K562 (cell line): Measurements from ENCODE around the gene ASPRV1. TPM values are rescaled to one million over a fixed set of nuclear protein-coding genes. Genes with fewer than 3 reads are reported as not detected.
A peak's percentile ranks its signal among the peaks of the same experiment; 100 is the strongest.

Experiments used
- ATAC-seq: fragments of 200-7000 bp; cut with Tn5 transposase; 3 replicates; pipeline ENCODE4 v1.9.1; 2020; ENCODE audit warnings: moderate library complexity
- BruUV-seq: library from RNA; stranded (reverse); fragments of 400-500 nt; replicated peaks from 2 replicates; lab custom pipeline; 2021; lab: Mats Ljungman, UMichigan
- CTCF ChIA-PET: fragments of 300-600 bp; formaldehyde crosslinking; extraction: SDS; loops from one replicate; lab custom pipeline; 2021; ENCODE audit warnings: low intra/inter-chr PET ratio; lab: Yijun Ruan, JAX
- POLR2A ChIA-PET: fragments of 300-600, 350-650 bp; sonication (Branson Sonifier 250); formaldehyde crosslinking; extraction: SDS; loops from one replicate; lab custom pipeline; 2021; ENCODE audit warnings: antibody characterized with exemption, inconsistent platforms; lab: Yijun Ruan, JAX
- DNase-seq, 4 experiments: peaks; one replicate each; pipeline versions ENCODE4 v3.0.0 to v3.0.0-alpha.2; 2011 to 2018; ENCODE audit warnings: low spot score in 3 of 4, mixed read lengths in 3 of 4; ENCODE audit errors: extremely low read depth in 1 of 4
- FAIRE-seq: peaks from 2 replicates; lab custom pipeline; 2011; peaks lifted over from hg19 to GRCh38; lab: Jason Lieb, UNC
- H2AFZ ChIP-seq: 2 replicates; pipeline ENCODE4 v1.6.0; 2011; ENCODE audit warnings: low read depth, low read length, control low read depth, inconsistent platforms
- H3K27ac ChIP-seq: fragments of 200-600 bp; 3 replicates; pipeline ENCODE4 v1.8.0; 2011; ENCODE audit warnings: low read depth, mild to moderate bottlenecking, control low read depth, inconsistent platforms, low read length, moderate library complexity, mixed read lengths; ENCODE audit errors: extremely low read depth
- H3K27me3 ChIP-seq, 2 experiments: fragments of 300-600 bp in 1 of 2; 2 replicates in 1 of 2; 3 replicates in 1 of 2; pipeline versions ENCODE4 v1.6.0 to v1.8.0; 2011; ENCODE audit warnings: inconsistent platforms in 2 of 2, low read length in 2 of 2, mild to moderate bottlenecking in 1 of 2, mixed read lengths in 1 of 2, moderate library complexity in 1 of 2; ENCODE audit not compliant: control insufficient read depth in 2 of 2, insufficient read depth in 2 of 2
- H3K36me3 ChIP-seq: fragments of 300-600 bp; 3 replicates; pipeline ENCODE4 v1.8.0; 2011; ENCODE audit warnings: mild to moderate bottlenecking, low read length, inconsistent platforms; ENCODE audit not compliant: control insufficient read depth, insufficient read depth
- H3K4me1 ChIP-seq, 2 experiments: fragments of 200-600 bp in 1 of 2; replicated peaks in 1 of 2; 2 replicates in 1 of 2; 3 replicates in 1 of 2; pipeline versions ENCODE4 v1.5.1 to v1.8.0; 2011; ENCODE audit warnings: inconsistent platforms in 2 of 2, low read length in 2 of 2, mild to moderate bottlenecking in 1 of 2, mixed read lengths in 1 of 2, moderate library complexity in 1 of 2; ENCODE audit not compliant: control insufficient read depth in 2 of 2, insufficient read depth in 2 of 2
- H3K4me2 ChIP-seq: 2 replicates; pipeline ENCODE4 v1.6.1; 2011; ENCODE audit warnings: low read length, control low read depth, inconsistent platforms, mixed read lengths; ENCODE audit not compliant: insufficient read depth
- H3K4me3 ChIP-seq: fragments of 200-600 bp; sonication (generic), shearing (Covaris generic); 2 replicates; pipeline ENCODE4 v1.5.1; 2016; ENCODE audit warnings: control low read depth, inconsistent platforms
- H3K79me2 ChIP-seq: fragments of 200-600 bp; 3 replicates; pipeline ENCODE4 v1.8.0; 2011; ENCODE audit warnings: low read length, inconsistent platforms; ENCODE audit not compliant: control insufficient read depth, insufficient read depth
- H3K9ac ChIP-seq, 2 experiments: 2 replicates each; pipeline versions ENCODE4 v1.6.0 to v1.6.1; 2011; ENCODE audit warnings: low read depth in 2 of 2, low read length in 2 of 2, control low read depth in 1 of 2, inconsistent platforms in 1 of 2, mild to moderate bottlenecking in 1 of 2, mixed read lengths in 1 of 2; ENCODE audit not compliant: insufficient read depth in 1 of 2
- H3K9me1 ChIP-seq: one replicate; pipeline ENCODE4 v1.6.0; 2011; ENCODE audit warnings: inconsistent platforms, mild to moderate bottlenecking, low read length, moderate library complexity; ENCODE audit not compliant: control insufficient read depth, insufficient read depth
- H3K9me3 ChIP-seq: replicated peaks from 2 replicates; pipeline ENCODE4 v1.5.1; 2011; ENCODE audit warnings: low read depth, low read length, inconsistent platforms; ENCODE audit not compliant: control insufficient read depth, insufficient read depth
- H4K20me1 ChIP-seq: replicated peaks from 2 replicates; pipeline ENCODE4 v1.6.1; 2011; ENCODE audit warnings: low read length, inconsistent platforms, mixed read lengths; ENCODE audit not compliant: control insufficient read depth, insufficient read depth
- C11orf30 ChIP-seq: fragments of 450-650 bp; IDR thresholded peaks from 2 replicates; pipeline ENCODE4 v1.6.1; 2016; ENCODE audit warnings: low read depth, mild to moderate bottlenecking
- HDGF ChIP-seq: fragments of 450-650 bp; IDR thresholded peaks from 2 replicates; pipeline ENCODE4 v1.6.1; 2016
- NEUROD1 ChIP-seq: fragments of 150-350 bp; IDR thresholded peaks from 2 replicates; pipeline ENCODE4 v1.6.1; 2014; ENCODE audit warnings: borderline replicate concordance, low read length, low read depth; ENCODE audit not compliant: partially characterized antibody
- RBBP5 ChIP-seq: fragments of 200-600 bp; sonication (generic); IDR thresholded peaks from 2 replicates; pipeline ENCODE4 v1.6.1; 2012; ENCODE audit warnings: borderline replicate concordance, mild to moderate bottlenecking, low read length, control low read depth, inconsistent platforms; ENCODE audit not compliant: insufficient read depth, poor library complexity, severe bottlenecking
- RBM15 ChIP-seq: fragments of 200-400 bp; formaldehyde crosslinking; IDR thresholded peaks from 2 replicates; pipeline ENCODE4 v1.6.1; 2018; ENCODE audit warnings: mild to moderate bottlenecking, low read length, moderate library complexity; ENCODE audit not compliant: insufficient read depth
- SMARCE1 ChIP-seq: fragments of 450-650 bp; IDR thresholded peaks from 2 replicates; pipeline ENCODE4 v1.7.1; 2016; ENCODE audit warnings: mild to moderate bottlenecking
- TEAD2 ChIP-seq: fragments of 450-650 bp; IDR thresholded peaks from 2 replicates; pipeline ENCODE4 v1.6.1; 2016; ENCODE audit warnings: missing genetic modification characterization, control low read depth, missing compliant biosample characterization
- whole genome bisulfite sequencing: fragments of 100-300 bp; shearing (Covaris generic); methylation state at CpG from one replicate; pipeline ENCODE4 v1.1.6; 2016; ENCODE audit warnings: low coverage, mixed read lengths; ENCODE audit not compliant: insufficient coverage; ENCODE audit errors: missing lambda C conversion rate; 5-methylcytosine and 5-hydroxymethylcytosine counted together
- in situ Hi-C: fragments of 300-500 bp; cut with MboI; formaldehyde crosslinking; loops from 4 replicates; pipeline ENCODE4 v1.15.0; 2018; ENCODE audit warnings: inconsistent platforms, mixed read lengths
- intact Hi-C: fragments of 100-400 bp; cut with micrococcal nuclease; formaldehyde crosslinking; loops from 2 replicates; pipeline ENCODE4 v1.14.2; 2022
- polyA plus RNA-seq, 8 experiments: library from polyadenylated mRNA; depleted of rRNA in 4 of 8; stranded (reverse) in 5 of 8; unstranded in 3 of 8; fragments of >200 nt; fragmentation: Nextera tagmentation in 2 of 8; fragmentation: Illumina TruSeq in 1 of 8; extraction: Ambion mirVana in 2 of 8; extraction: Trizol in 1 of 8; gene quantifications; 2 replicates each; pipeline versions ENCODE4 v1.2.1 to v1.2.3, GENCODE V29; 2011 to 2014; ENCODE audit warnings: inconsistent platforms in 1 of 8, missing spikeins in 1 of 8
- total RNA-seq, 7 experiments: library from RNA; depleted of rRNA in 6 of 7; stranded (reverse); fragments of >200 nt in 6 of 7; fragmentation: Illumina TruSeq in 2 of 7; extraction: Trizol in 2 of 7; gene quantifications; 2 replicates each; pipeline versions ENCODE4 v1.2.1 to v1.2.3, GENCODE V29; 2011 to 2021; ENCODE audit warnings: low replicate concordance in 1 of 7

ASPRV1 gene
- total and polyA plus RNA-seq, 9 of the 15 experiments (the other 6 are each of a cell fraction or from before 2014, with no cell fraction given): 0.17 to 0.72 (median 0.47) TPM; not detected in 1

- ATAC-seq (no peak), FAIRE-seq (no peak), DNase-seq (no peak)
- no peaks in the 10 kb centered on the region for H3K79me2 ChIP-seq
- H4K20me1 ChIP-seq: no peaks in the 10 kb centered on the region
- no peaks in the 10 kb centered on the region for H3K36me3 ChIP-seq
- H3K27me3 ChIP-seq: no peaks in the 10 kb centered on the region
- no peak overlapping the region for H3K4me2 ChIP-seq
- POLR2A ChIA-PET: interaction anchor here (1.0 to 3.3 kb wide), 5 partner anchors 8 to 47 kb away, joined by 3 to 16 read pairs (median 4); no protein-coding TSS in a partner anchor
- H3K4me1 ChIP-seq: peaks cover 0 to 5% of the 10 kb centered on the region in 2 experiments; a peak in 3 of 5 replicates
- intact Hi-C loops (no loop called here), in situ Hi-C loops (no loop called here)
- no peak for TF ChIP-seq SMARCE1
- TF ChIP-seq C11orf30: no peak
- no peak for TF ChIP-seq HDGF
- TF ChIP-seq NEUROD1: no peak
- no peak for TF ChIP-seq TEAD2 (tag)
- TF ChIP-seq RBM15: no peak
- TF ChIP-seq RBBP5: no peak
- no peak overlapping the region for H2AFZ ChIP-seq
- H3K9me3 ChIP-seq: no peaks in the 10 kb centered on the region
- no peak overlapping the region for H3K4me3 ChIP-seq
- no peak overlapping the region for H3K27ac ChIP-seq
- no peaks in the 10 kb centered on the region for H3K9me1 ChIP-seq
- WGBS: 67% methylated on average over 5 of the region's 8 CpGs
- peak overlapping the region in 1 of 2 experiments; percentile 15; a peak in 1 of 4 replicates for H3K9ac ChIP-seq
- CTCF ChIA-PET: no interaction called here
- no TSS peak for BruUV-seq
Observed at GRCh38 chr2:69962986-69963730, 1.7 kb upstream of the ASPRV1 start.
